Glomerular visceral epithelial cell (primary cell): ENCODE results near the gene ITPRIPL1.
A peak's percentile ranks its signal among the peaks of the same experiment; 100 is the strongest.

Source experiments
- DNase-seq: peaks from one replicate; pipeline ENCODE4 v3.0.0-alpha.2; 2016; ENCODE audit errors: extremely low spot score

The ITPRIPL1 gene

DNA sequence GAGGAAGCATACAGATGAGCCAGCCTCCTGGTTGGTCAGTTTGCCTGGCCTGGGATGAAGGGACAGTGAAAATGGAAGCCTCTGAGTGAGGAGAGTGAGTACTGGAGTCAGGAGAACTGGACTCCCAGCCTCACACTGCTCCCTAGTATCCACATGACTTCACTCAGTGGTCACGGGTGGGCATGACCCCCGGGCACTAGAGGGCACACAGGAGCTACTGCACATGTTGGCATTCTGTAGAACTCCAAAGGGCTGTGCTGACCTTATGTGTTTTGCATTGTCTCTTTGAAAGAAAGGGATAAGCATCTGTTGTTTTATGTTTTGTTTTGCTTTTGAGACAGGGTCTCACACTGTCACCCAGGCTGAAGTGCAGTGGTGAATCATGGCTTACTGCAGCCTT lies 34.2 kb downstream of the ITPRIPL1 start:
- peak; percentile 34 for DNase-seq

DNA sequence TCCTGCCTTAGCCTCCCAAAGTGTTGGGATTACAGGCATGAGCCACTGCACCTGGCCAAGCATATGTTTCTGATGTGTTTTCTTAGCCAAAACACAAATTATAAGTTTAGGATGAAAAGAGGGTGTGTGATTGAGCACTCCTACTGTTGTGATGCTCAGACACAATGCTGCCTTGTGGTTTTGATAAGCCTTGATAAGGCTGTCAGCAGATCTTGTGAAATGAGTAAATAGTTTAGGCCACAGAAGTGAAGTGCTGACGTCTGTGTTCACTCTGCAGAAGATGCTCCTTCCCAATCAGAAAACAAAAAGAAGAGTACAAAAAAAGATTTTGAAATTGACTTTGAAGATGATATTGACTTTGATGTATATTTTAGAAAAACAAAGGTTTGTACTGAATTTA lies 34.7 kb downstream of the ITPRIPL1 start:
- no peak for DNase-seq

DNA sequence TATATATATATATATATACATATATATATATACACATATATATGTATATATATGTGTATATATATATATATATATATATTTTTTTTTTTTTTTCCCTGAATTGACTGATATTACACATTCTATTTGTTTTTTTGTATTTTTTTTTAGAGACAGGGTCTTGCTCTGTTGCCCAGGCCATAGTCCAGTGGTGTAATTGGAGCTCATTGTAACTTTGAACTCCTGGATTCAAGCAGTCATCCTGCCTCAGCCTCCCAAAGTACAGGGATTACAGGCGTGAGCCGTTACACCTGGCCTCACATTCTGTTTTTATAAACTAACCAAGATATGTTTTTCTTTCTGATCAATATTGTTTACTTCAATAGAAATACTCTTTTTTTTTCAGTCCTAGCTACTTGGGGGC lies 36.6 kb downstream of the ITPRIPL1 start:
- no peak for DNase-seq

DNA sequence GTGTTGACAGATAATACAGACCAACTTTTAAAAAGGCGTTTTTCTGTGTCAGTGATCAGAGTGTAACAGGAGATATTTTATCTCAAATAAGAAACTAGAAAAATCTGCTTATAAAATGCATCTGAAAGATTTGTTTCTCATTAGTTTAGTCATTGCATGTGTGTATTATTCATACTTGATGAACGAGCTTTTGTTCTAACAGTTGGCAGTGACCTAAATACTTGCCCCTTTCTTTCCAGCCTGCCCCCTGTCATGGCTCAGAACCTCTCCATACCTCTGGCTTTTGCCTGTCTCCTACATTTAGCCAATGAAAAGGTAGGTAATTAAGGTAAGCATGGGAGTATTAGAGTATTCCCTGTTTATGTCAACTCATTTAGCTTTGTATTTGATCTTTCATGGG lies 44.1 kb downstream of the ITPRIPL1 start:
- DNase-seq, result no peak

DNA sequence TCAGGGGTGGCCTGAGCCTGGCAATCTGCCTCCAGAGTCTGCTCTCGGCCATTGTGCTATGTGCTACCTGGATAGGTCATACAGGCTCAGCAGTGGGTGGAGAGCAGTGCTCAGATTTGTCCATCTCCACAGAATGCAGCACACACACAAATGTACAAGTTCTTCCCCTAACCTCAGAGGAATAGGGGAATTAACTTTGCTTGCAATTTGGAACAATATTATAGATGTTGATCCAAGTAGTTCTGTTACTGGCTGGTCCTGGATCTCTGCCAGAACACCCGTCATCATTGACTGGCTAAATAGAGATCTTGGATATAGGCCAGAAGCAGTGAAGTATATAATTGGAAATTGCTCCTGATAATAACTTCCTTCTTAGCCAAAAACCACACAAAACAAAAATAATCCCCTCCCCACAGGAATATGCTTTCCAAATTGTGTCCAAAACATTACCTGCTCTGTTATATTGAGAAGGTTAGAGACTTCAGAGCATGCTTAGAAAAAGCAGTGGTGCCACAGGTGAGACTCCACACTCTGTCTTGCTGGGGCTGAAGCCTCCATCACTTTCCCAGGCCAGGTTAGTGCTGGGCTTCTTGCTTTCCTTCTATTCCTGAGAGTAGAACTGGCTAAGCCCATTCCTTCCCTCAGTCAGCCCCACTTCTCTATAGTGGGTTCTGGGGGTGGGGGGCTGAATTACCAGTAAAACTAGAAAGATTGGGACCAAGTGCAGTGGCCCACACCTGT lies 49.3 kb downstream of the ITPRIPL1 start:
- peak; percentile 69 for DNase-seq
